ENCODE results near the gene ST7.

DNA sequence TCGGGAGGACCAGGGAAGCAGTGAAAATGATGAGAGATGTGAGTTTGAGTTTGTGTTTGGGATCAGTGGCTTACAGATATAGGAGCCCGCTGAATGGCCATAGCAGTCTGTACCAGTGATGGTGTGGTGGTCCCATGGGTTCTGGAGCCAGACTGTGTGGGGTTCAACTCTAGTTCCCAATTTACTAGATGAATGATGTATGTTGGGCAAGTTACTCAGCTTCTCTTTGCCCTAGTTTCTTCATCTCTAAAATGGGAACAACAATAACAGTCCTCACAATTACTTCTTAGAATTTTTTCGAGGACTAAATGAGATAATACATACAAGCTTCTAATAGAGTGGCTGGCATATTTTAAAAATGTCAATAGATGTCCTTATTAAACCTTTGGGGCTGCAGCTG, 185.2 kb downstream of the ST7 start:
- TF ChIP-seq EZH2 (IDR thresholded peaks at IDR 0.05) (no peak), POLR2AphosphoS5 (IDR thresholded peaks at IDR 0.05; ENCODE audit: borderline replicate concordance, low read depth, low read length) (no peak)

All from SK-N-MC (cell line).